ENCODE data around the gene BCL2L11.

BCL2L11 gene

DNA sequence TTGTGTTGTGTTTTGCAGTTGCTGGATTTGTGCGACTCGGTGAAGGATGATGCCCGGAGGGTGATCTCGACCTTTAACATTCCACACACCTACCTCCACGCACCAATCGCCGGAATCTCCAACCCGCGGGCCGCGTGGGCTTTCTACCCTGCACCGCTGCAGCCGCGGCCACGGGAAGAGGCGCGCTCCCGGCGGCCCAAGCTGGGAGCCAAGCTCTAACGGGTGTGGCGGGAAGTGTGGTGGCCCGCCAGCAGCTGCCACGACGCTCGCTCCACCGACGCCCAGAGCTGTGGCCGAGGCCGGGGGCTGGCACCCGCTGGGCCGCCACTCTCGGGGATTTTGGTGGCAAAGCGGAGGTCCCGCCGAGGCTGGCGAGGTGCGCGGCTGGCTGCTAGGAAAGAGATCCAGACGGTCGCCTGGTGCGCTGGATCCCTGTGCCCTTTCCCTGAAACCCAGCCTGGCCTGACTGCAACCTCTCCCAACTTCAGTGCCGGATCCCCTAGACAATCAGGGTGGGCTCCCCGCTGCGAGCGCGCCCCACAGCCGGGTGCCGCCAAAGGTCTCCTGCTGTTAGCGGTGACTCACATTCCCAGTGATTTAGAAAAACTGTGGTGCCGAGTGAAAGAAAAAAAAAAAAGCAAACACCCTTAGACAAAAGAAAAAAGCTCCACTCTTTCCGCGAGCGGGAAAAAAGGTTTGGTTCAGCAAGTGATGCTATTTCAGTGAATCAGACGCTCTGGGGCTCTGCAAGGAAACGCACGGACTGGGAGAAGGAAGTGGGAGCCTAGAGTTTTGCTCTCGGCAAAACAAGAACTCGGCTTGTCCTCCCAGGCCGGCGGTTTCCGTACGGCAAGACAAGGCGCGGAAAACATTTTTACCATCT is 2.9 kb upstream of the BCL2L11 start:
- TF ChIP-seq, protein P1, sequence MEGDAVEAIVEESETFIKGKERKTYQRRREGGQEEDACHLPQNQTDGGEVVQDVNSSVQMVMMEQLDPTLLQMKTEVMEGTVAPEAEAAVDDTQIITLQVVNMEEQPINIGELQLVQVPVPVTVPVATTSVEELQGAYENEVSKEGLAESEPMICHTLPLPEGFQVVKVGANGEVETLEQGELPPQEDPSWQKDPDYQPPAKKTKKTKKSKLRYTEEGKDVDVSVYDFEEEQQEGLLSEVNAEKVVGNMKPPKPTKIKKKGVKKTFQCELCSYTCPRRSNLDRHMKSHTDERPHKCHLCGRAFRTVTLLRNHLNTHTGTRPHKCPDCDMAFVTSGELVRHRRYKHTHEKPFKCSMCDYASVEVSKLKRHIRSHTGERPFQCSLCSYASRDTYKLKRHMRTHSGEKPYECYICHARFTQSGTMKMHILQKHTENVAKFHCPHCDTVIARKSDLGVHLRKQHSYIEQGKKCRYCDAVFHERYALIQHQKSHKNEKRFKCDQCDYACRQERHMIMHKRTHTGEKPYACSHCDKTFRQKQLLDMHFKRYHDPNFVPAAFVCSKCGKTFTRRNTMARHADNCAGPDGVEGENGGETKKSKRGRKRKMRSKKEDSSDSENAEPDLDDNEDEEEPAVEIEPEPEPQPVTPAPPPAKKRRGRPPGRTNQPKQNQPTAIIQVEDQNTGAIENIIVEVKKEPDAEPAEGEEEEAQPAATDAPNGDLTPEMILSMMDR (IDR thresholded peaks at IDR 0.05; ENCODE audit: borderline replicate concordance, control extremely low read depth, extremely low read depth, insufficient read depth, missing control alignments): no peak
- in situ Hi-C loops (cut with MboI; ENCODE audit: low sequenced_read_pairs, unreplicated experiment): no loop called here
- DNase-seq (ENCODE audit: low spot score): no peak

DNA sequence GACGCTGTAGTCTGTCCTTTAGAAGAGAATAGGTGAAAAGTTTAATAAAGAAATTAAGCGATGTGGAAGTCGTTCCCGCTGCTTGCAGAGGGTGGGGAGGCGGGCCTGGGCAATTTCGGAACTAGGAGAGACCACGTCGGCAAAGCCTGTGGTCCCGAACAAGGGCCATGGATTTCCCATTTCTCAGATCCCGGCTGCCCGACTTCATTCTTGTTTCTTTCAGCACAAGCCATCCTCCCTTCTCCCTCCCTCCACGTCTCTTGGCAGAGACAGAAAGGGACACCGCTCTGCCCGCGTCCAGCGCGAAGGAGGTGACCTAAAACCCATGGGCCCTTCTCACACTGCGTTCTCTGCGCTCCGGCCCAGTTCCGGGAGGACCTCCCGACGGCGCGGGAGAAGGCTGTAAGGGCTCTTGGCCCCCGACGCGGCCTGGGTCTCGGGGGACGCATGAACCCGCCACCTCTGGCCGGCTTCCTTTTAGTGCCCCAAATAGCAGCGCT is 2.2 kb upstream of the BCL2L11 start:
- in situ Hi-C loops (cut with MboI; ENCODE audit: low sequenced_read_pairs, unreplicated experiment): no loop called here
- TF ChIP-seq, protein P1 (IDR thresholded peaks at IDR 0.05; ENCODE audit: borderline replicate concordance, control extremely low read depth, extremely low read depth, insufficient read depth, missing control alignments): no peak
- no peak for DNase-seq (ENCODE audit: low spot score)

DNA sequence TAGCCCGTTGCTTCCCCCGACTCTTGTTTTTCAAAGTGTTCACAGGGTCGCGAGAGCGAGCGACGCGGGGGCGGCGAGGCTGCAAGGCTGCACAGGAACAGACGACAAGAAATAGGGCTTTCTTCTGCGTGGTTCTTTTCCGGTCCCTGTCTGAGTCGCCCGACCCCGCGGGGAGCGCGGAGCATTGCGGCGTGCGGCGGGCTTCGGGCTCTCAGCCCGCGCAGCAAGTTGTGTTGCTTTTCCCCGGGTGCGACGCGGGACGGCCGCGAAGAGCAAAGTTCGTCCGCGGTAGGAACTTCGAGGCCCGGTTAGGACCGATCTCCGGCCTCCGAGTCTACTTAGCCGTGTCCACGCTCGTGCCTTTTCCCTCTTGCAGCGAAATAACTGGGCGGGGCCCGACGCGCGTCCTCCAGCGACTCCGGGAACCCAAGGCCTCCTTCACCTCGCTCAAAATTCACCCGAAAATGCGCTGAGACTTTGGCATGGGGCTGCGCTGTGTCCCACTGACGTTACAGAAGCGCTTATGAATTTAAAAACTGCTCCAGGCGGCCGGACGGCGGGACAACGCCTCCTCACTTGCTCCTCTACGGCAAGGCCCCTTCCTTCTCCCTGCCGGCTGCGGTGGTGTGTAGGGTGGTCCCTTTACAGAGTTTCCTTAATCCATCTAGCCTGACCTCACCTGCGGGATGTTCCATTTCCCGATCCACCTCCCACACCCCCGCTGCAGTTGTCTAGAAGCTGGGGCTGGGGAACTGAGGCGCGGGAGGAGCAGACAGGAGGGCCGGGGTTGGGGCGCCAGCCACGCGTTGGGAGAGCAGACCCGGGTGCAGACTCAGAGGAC is 1.5 kb upstream of the BCL2L11 start:
- in situ Hi-C loops (cut with MboI; ENCODE audit: low sequenced_read_pairs, unreplicated experiment): no loop called here
- DNase-seq (ENCODE audit: low spot score): peak; percentile 30
- TF ChIP-seq, protein P1 (IDR thresholded peaks at IDR 0.05; ENCODE audit: borderline replicate concordance, control extremely low read depth, extremely low read depth, insufficient read depth, missing control alignments): no peak

DNA sequence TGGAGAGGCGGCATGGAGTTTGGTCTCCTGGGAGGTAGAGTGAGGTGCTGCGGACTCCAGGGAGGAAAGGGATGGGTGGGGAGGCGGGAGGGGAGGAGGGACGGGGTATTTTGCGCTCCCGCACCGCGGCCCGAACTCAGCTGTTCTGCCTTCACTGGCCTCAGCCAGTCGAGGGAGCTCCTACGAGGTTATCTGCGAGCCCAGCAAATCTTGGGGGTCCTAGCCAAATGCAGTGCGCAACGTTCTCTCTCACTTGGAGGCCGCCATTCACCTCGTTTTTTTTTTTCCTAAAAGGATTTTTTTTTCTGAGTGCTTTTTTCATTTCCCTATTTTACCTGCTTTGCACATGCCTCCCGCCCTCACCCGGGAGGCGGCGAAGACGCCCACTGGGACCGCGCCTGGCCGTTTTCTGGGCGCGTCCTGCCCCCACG is 877 bp upstream of the BCL2L11 start:
- peak; percentile 49 for DNase-seq (ENCODE audit: low spot score)
- in situ Hi-C loops (cut with MboI; ENCODE audit: low sequenced_read_pairs, unreplicated experiment): no loop called here
- TF ChIP-seq, protein P1 (IDR thresholded peaks at IDR 0.05; ENCODE audit: borderline replicate concordance, control extremely low read depth, extremely low read depth, insufficient read depth, missing control alignments): no peak

DNA sequence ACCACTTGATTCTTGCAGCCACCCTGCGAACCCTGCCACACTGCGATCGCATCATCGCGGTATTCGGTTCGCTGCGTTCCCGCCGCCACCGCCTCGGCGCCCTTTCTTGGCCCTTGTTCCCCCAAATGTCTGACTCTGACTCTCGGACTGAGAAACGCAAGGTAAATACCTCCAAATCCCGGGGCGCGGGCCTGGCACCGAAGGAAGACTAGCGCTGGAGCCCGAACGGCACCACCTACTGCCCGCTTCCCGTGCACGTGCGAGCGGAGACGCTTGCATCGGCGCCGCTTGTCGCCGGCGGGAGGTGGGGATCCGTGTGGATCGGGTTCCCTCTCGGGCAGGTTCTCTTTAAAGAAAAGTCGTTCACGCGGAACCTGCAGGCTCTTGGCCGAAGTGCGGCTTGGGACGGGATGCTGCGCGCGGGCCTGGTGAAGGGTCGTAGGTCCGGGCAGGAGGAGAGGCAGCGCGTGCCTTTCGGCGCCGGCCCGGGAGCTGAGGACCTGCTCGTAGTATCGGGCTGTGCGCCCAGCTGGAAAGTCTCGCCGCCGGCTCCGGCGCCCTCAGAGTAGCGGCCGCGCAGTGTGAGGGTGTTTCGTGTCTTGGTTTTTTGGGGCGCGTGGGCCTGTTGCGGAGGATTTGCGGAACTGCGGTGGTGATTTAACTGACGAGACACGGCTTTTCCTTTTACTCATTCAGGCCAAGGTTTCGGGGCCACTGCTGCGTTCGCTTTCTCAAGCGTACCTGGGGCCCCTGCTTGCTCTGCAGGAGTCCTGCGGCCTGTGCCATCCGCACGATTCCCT is 514 bp downstream of the BCL2L11 start:
- DNase-seq (ENCODE audit: low spot score): peak; percentile 53
- TF ChIP-seq, protein P1 (IDR thresholded peaks at IDR 0.05; ENCODE audit: borderline replicate concordance, control extremely low read depth, extremely low read depth, insufficient read depth, missing control alignments): no peak
- in situ Hi-C loops (cut with MboI; ENCODE audit: low sequenced_read_pairs, unreplicated experiment): no loop called here

Data from GM13976 (cell line).